Measurements from ENCODE around the gene P2RX2.

Gene P2RX2

GRCh38 chr12:132619386-132620112 lies 973 bp downstream of the P2RX2 start:
- H3K23ac ChIP-seq (ENCODE audit: low read length) = no peak overlapping the region
- no peak overlapping the region for H2BK120ac ChIP-seq (ENCODE audit: insufficient read depth, low read length, poor library complexity)
- H3K4ac ChIP-seq (ENCODE audit: low read depth, low read length) = no peak overlapping the region
- H3K79me1 ChIP-seq (ENCODE audit: low read length) = no peaks in the 10 kb centered on the region
- H2AFZ ChIP-seq (ENCODE audit: insufficient read depth, low read length, poor library complexity) = no peak overlapping the region
- no CpG with 5 or more reads among the region's 53 CpGs for WGBS (ENCODE audit: extremely low coverage, insufficient coverage, insufficient read length)
- H3K9me3 ChIP-seq (ENCODE audit: insufficient read depth, low read depth, low read length) = peaks cover 18% of the 10 kb centered on the region
- H3K79me2 ChIP-seq (ENCODE audit: control insufficient read depth, insufficient read depth, low read length, poor library complexity) = no peaks in the 10 kb centered on the region
- H4K12ac ChIP-seq (ENCODE audit: low read depth, low read length) = no peak overlapping the region
- no peak overlapping the region for H3K27ac ChIP-seq (ENCODE audit: low read depth, low read length)
- peaks cover 12% of the 10 kb centered on the region in 2 experiments for H3K36me3 ChIP-seq (ENCODE audit: control insufficient read depth in 1 of 2, insufficient read depth in 2 of 2, low read length in 2 of 2)
- no peak overlapping the region for H2AK5ac ChIP-seq (ENCODE audit: low read length)
- no peak overlapping the region for H2BK12ac ChIP-seq (ENCODE audit: low read length)
- H3K9ac ChIP-seq (ENCODE audit: low read length) = no peak overlapping the region
- no peak overlapping the region for H3K4me3 ChIP-seq (ENCODE audit: low read depth, low read length)
- H3K18ac ChIP-seq (ENCODE audit: low read length) = no peak overlapping the region
- no peak overlapping the region for H3K14ac ChIP-seq (ENCODE audit: low read length)
- H4K8ac ChIP-seq (ENCODE audit: low read depth, low read length) = no peak overlapping the region
- peaks cover 30% of the 10 kb centered on the region for H3K27me3 ChIP-seq (ENCODE audit: insufficient read depth, low read length)
- peak in 1 of 2 donors; percentile 30 for DNase-seq
- H4K91ac ChIP-seq (ENCODE audit: low read depth, low read length) = no peak overlapping the region
- no peak overlapping the region for H3K4me2 ChIP-seq (ENCODE audit: low read length)
- H2BK5ac ChIP-seq (ENCODE audit: low read depth, low read length, poor library complexity) = no peak overlapping the region
- H3K4me1 ChIP-seq (ENCODE audit: control insufficient read depth in 1 of 2, insufficient read depth in 2 of 2, low read length in 2 of 2) = peaks cover 18 to 20% of the 10 kb centered on the region in 2 experiments

GRCh38 chr12:132620113-132620898 lies 1.7 kb downstream of the P2RX2 start:
- Histone ChIP-seq H2BK5ac (ENCODE audit: low read depth, low read length, poor library complexity) (no peak overlapping the region), H2BK12ac (ENCODE audit: low read length) (no peak overlapping the region), H3K4ac (ENCODE audit: low read depth, low read length) (no peak overlapping the region), H3K9me3 (ENCODE audit: insufficient read depth, low read depth, low read length) (peaks cover 18% of the 10 kb centered on the region), H2AFZ (ENCODE audit: insufficient read depth, low read length, poor library complexity) (no peak overlapping the region), H3K4me3 (ENCODE audit: low read depth, low read length) (no peak overlapping the region), H4K8ac (ENCODE audit: low read depth, low read length) (no peak overlapping the region), H3K9ac (ENCODE audit: low read length) (no peak overlapping the region), H3K79me2 (ENCODE audit: control insufficient read depth, insufficient read depth, low read length, poor library complexity) (no peaks in the 10 kb centered on the region), H3K79me1 (ENCODE audit: low read length) (no peaks in the 10 kb centered on the region), H3K4me2 (ENCODE audit: low read length) (no peak overlapping the region), H2BK120ac (ENCODE audit: insufficient read depth, low read length, poor library complexity) (no peak overlapping the region), H3K27me3 (ENCODE audit: insufficient read depth, low read length) (peaks cover 30% of the 10 kb centered on the region), H3K4me1 (ENCODE audit: control insufficient read depth in 1 of 2, insufficient read depth in 2 of 2, low read length in 2 of 2) (peaks cover 18 to 20% of the 10 kb centered on the region in 2 experiments), H3K27ac (ENCODE audit: low read depth, low read length) (no peak overlapping the region), H3K18ac (ENCODE audit: low read length) (no peak overlapping the region), H3K36me3 (ENCODE audit: control insufficient read depth in 1 of 2, insufficient read depth in 2 of 2, low read length in 2 of 2) (peaks cover 19 to 20% of the 10 kb centered on the region in 2 experiments), H3K14ac (ENCODE audit: low read length) (no peak overlapping the region), H2AK5ac (ENCODE audit: low read length) (no peak overlapping the region), H4K12ac (ENCODE audit: low read depth, low read length) (no peak overlapping the region), H4K91ac (ENCODE audit: low read depth, low read length) (no peak overlapping the region), H3K23ac (ENCODE audit: low read length) (no peak overlapping the region)
- no CpG with 5 or more reads among the region's 29 CpGs for WGBS (ENCODE audit: extremely low coverage, insufficient coverage, insufficient read length)
- DNase-seq = no peak

GRCh38 chr12:132620899-132621656 lies 2.5 kb downstream of the P2RX2 start:
- Histone ChIP-seq H3K4me2 (ENCODE audit: low read length) (no peak overlapping the region), H3K14ac (ENCODE audit: low read length) (no peak overlapping the region), H3K27ac (ENCODE audit: low read depth, low read length) (no peak overlapping the region), H2BK120ac (ENCODE audit: insufficient read depth, low read length, poor library complexity) (no peak overlapping the region), H3K79me1 (ENCODE audit: low read length) (no peaks in the 10 kb centered on the region), H3K4me1 (ENCODE audit: control insufficient read depth in 1 of 2, insufficient read depth in 2 of 2, low read length in 2 of 2) (peaks cover 18 to 20% of the 10 kb centered on the region in 2 experiments), H4K8ac (ENCODE audit: low read depth, low read length) (no peak overlapping the region), H3K79me2 (ENCODE audit: control insufficient read depth, insufficient read depth, low read length, poor library complexity) (no peaks in the 10 kb centered on the region), H2BK5ac (ENCODE audit: low read depth, low read length, poor library complexity) (no peak overlapping the region), H3K18ac (ENCODE audit: low read length) (no peak overlapping the region), H3K23ac (ENCODE audit: low read length) (no peak overlapping the region), H3K9ac (ENCODE audit: low read length) (no peak overlapping the region), H2BK12ac (ENCODE audit: low read length) (no peak overlapping the region), H3K4me3 (ENCODE audit: low read depth, low read length) (no peak overlapping the region), H3K9me3 (ENCODE audit: insufficient read depth, low read depth, low read length) (peaks cover 16% of the 10 kb centered on the region), H2AFZ (ENCODE audit: insufficient read depth, low read length, poor library complexity) (no peak overlapping the region), H4K91ac (ENCODE audit: low read depth, low read length) (no peak overlapping the region), H3K4ac (ENCODE audit: low read depth, low read length) (no peak overlapping the region), H3K36me3 (ENCODE audit: control insufficient read depth in 1 of 2, insufficient read depth in 2 of 2, low read length in 2 of 2) (peaks cover 27 to 28% of the 10 kb centered on the region in 2 experiments), H2AK5ac (ENCODE audit: low read length) (no peak overlapping the region), H3K27me3 (ENCODE audit: insufficient read depth, low read length) (peaks cover 27% of the 10 kb centered on the region), H4K12ac (ENCODE audit: low read depth, low read length) (no peak overlapping the region)
- no peak for DNase-seq
- no CpG with 5 or more reads among the region's 28 CpGs for WGBS (ENCODE audit: extremely low coverage, insufficient coverage, insufficient read length)

- Histone ChIP-seq H4K91ac (ENCODE audit: low read depth, low read length) (no peak overlapping the region), H4K8ac (ENCODE audit: low read depth, low read length) (no peak overlapping the region), H3K36me3 (ENCODE audit: control insufficient read depth in 1 of 2, insufficient read depth in 2 of 2, low read length in 2 of 2) (peaks cover 29% of the 10 kb centered on the region in 2 experiments), H4K12ac (ENCODE audit: low read depth, low read length) (no peak overlapping the region), H3K27me3 (ENCODE audit: insufficient read depth, low read length) (peaks cover 23% of the 10 kb centered on the region), H3K79me2 (ENCODE audit: control insufficient read depth, insufficient read depth, low read length, poor library complexity) (no peaks in the 10 kb centered on the region), H3K14ac (ENCODE audit: low read length) (no peak overlapping the region), H3K9me3 (ENCODE audit: insufficient read depth, low read depth, low read length) (peaks cover 8% of the 10 kb centered on the region), H3K4me2 (ENCODE audit: low read length) (no peak overlapping the region), H3K4me3 (ENCODE audit: low read depth, low read length) (no peak overlapping the region), H3K79me1 (ENCODE audit: low read length) (no peaks in the 10 kb centered on the region), H3K9ac (ENCODE audit: low read length) (no peak overlapping the region), H3K18ac (ENCODE audit: low read length) (no peak overlapping the region), H3K4ac (ENCODE audit: low read depth, low read length) (no peak overlapping the region), H2BK120ac (ENCODE audit: insufficient read depth, low read length, poor library complexity) (no peak overlapping the region), H2BK5ac (ENCODE audit: low read depth, low read length, poor library complexity) (no peak overlapping the region), H3K23ac (ENCODE audit: low read length) (no peak overlapping the region), H2AFZ (ENCODE audit: insufficient read depth, low read length, poor library complexity) (no peak overlapping the region), H2BK12ac (ENCODE audit: low read length) (no peak overlapping the region), H2AK5ac (ENCODE audit: low read length) (no peak overlapping the region), H3K27ac (ENCODE audit: low read depth, low read length) (no peak overlapping the region), H3K4me1 (ENCODE audit: control insufficient read depth in 1 of 2, insufficient read depth in 2 of 2, low read length in 2 of 2) (peaks cover 18 to 20% of the 10 kb centered on the region in 2 experiments)
- WGBS (ENCODE audit: extremely low coverage, insufficient coverage, insufficient read length) = no CpG with 5 or more reads among the region's 21 CpGs
- no peak for DNase-seq
These were observed 3.3 kb downstream of the P2RX2 start for GRCh38 chr12:132621657-132622435.
